B cell (primary cell): ENCODE measurements around the gene ABCA2. TPM values are rescaled to one million over a fixed set of nuclear protein-coding genes. Genes with fewer than 3 reads are reported as not detected.

Source experiments
- ATAC-seq: fragments of 200-7000 bp; cut with Tn5 transposase; one replicate; pipeline ENCODE4 v1.10.0; 2021; ENCODE audit warnings: low read depth, mild to moderate bottlenecking, moderate number of reproducible peaks, moderate library complexity
- CTCF ChIA-PET: fragments of 350-600 bp; sonication (Branson Sonifier 250); formaldehyde crosslinking; loops from one replicate; lab custom pipeline; 2021; ENCODE audit warnings: antibody characterized with exemption, inconsistent platforms; lab: Charles Lee
- POLR2A ChIA-PET: fragments of 350-600 bp; sonication (Branson Sonifier 250); formaldehyde crosslinking; loops from one replicate; lab custom pipeline; 2021; ENCODE audit warnings: antibody characterized with exemption; lab: Charles Lee
- DNase-seq: peaks from one replicate; pipeline ENCODE4 v3.0.0; 2013
- H2AFZ ChIP-seq: 2 replicates; pipeline ENCODE4 v1.6.1; 2012; ENCODE audit warnings: mild to moderate bottlenecking, low read depth, low read length; ENCODE audit not compliant: insufficient read depth, poor library complexity, severe bottlenecking
- H3K27ac ChIP-seq, 2 donors: 1 replicate in 1 of 2; 2 replicates in 1 of 2; pipeline ENCODE4 v1.5.1; 2012 to 2013; ENCODE audit warnings: low read length in 2 of 2, mild to moderate bottlenecking in 2 of 2, moderate library complexity in 1 of 2
- H3K27me3 ChIP-seq, 4 experiments: fragments of 200-600 bp in 1 of 4; sonication (generic) in 1 of 4; replicated peaks in 1 of 4; 1 replicate in 2 of 4; 2 replicates in 2 of 4; pipeline versions ENCODE4 v1.6.1 to v1.7.0; 2013 to 2016; ENCODE audit warnings: low read length in 3 of 4, mild to moderate bottlenecking in 2 of 4, mixed read lengths in 1 of 4, moderate library complexity in 1 of 4; ENCODE audit not compliant: insufficient read depth in 4 of 4, control insufficient read depth in 3 of 4; ENCODE audit errors: control extremely low read depth in 1 of 4
- H3K36me3 ChIP-seq, 2 experiments: replicated peaks in 1 of 2; 1 replicate in 1 of 2; 2 replicates in 1 of 2; pipeline versions ENCODE4 v1.6.1 to v1.7.1; 2013; ENCODE audit warnings: low read length in 1 of 2; ENCODE audit not compliant: insufficient read depth in 2 of 2, control insufficient read depth in 1 of 2; ENCODE audit errors: control extremely low read depth in 1 of 2, extremely low read depth in 1 of 2
- H3K4me1 ChIP-seq, 2 donors: fragments of 200-600 bp in 1 of 2; sonication (generic) in 1 of 2; 1 replicate in 1 of 2; 2 replicates in 1 of 2; pipeline versions ENCODE4 v1.5.1 to v1.6.1; 2013 to 2017; ENCODE audit warnings: low read length in 2 of 2; ENCODE audit not compliant: control insufficient read depth in 2 of 2, insufficient read depth in 2 of 2
- H3K4me2 ChIP-seq: replicated peaks from 2 replicates; pipeline ENCODE3; 2012; ENCODE audit warnings: mild to moderate bottlenecking, low read depth, low read length; ENCODE audit not compliant: poor library complexity, severe bottlenecking
- H3K4me3 ChIP-seq, 5 experiments: fragments of 200-600 bp in 1 of 5; sonication (generic) in 1 of 5; 1 replicate in 3 of 5; 2 replicates in 2 of 5; pipeline versions ENCODE4 v1.5.1 to v1.7.0; 2011 to 2016; ENCODE audit warnings: low read length in 4 of 5, mild to moderate bottlenecking in 4 of 5, low read depth in 2 of 5, control low read depth in 1 of 5, moderate library complexity in 1 of 5; ENCODE audit not compliant: insufficient read depth in 1 of 5; ENCODE audit errors: control extremely low read depth in 1 of 5, extremely low read depth in 1 of 5
- H3K79me2 ChIP-seq: fragments of 200-600 bp; sonication (generic); one replicate; pipeline ENCODE4 v1.6.0; 2016; ENCODE audit warnings: low read length; ENCODE audit not compliant: control insufficient read depth, insufficient read depth
- H3K9ac ChIP-seq: fragments of 200-600 bp; sonication (generic); 2 replicates; pipeline ENCODE4 v1.6.1; 2017; ENCODE audit warnings: mild to moderate bottlenecking, low read length, moderate library complexity
- H3K9me3 ChIP-seq, 3 donors: one replicate each; pipeline versions ENCODE4 v1.6.1 to v1.7.1; 2013; ENCODE audit warnings: low read length in 2 of 3; ENCODE audit not compliant: control insufficient read depth in 2 of 3, insufficient read depth in 1 of 3; ENCODE audit errors: control extremely low read depth in 1 of 3
- H4K20me1 ChIP-seq: 2 replicates; pipeline ENCODE4 v1.6.0; 2012; ENCODE audit warnings: mild to moderate bottlenecking, low read length; ENCODE audit not compliant: insufficient read depth, control insufficient read depth, poor library complexity, severe bottlenecking
- H3K27ac Mint-ChIP-seq: one replicate; pipeline ENCODE4 v1.8.0; 2021; ENCODE audit warnings: mixed read lengths
- H3K27me3 Mint-ChIP-seq: one replicate; pipeline ENCODE4 v1.8.0; 2021; ENCODE audit warnings: mixed read lengths
- H3K4me1 Mint-ChIP-seq: one replicate; pipeline ENCODE4 v1.8.0; 2021; ENCODE audit warnings: mixed read lengths
- H3K4me3 Mint-ChIP-seq: one replicate; pipeline ENCODE4 v1.8.0; 2021; ENCODE audit warnings: mixed read lengths
- H3K9me3 Mint-ChIP-seq: one replicate; pipeline ENCODE4 v1.8.0; 2022; ENCODE audit warnings: mixed read lengths; ENCODE audit not compliant: insufficient read depth
- EZH2 ChIP-seq: IDR thresholded peaks from 2 replicates; pipeline ENCODE4 v1.6.1; 2012; ENCODE audit warnings: borderline replicate concordance, low read depth, mild to moderate bottlenecking, moderate library complexity, low read length; ENCODE audit not compliant: insufficient read depth, poor library complexity, severe bottlenecking
- whole genome bisulfite sequencing: methylation state at CpG from one replicate; pipeline ENCODE4 v1.1.5; 2013; ENCODE audit warnings: missing lambda C conversion rate; ENCODE audit not compliant: insufficient coverage; 5-methylcytosine and 5-hydroxymethylcytosine counted together
- intact Hi-C: fragments of 100-400 bp; cut with micrococcal nuclease; formaldehyde crosslinking; loops from one replicate; pipeline ENCODE4 v1.10.0; 2022
- polyA plus RNA-seq: library from polyadenylated mRNA; depleted of rRNA; stranded (reverse); fragments of >200 nt; gene quantifications from 2 replicates; pipeline ENCODE4 v1.2.3, GENCODE V29; 2012
- total RNA-seq, 2 donors: library from RNA; stranded (reverse); fragments of 120-200 nt in 1 of 2; gene quantifications; 1 replicate in 1 of 2; 2 replicates in 1 of 2; pipeline versions ENCODE4 v1.2.3 to v1.2.4, GENCODE V29; 2013 to 2022
- TF ChIP-seq, protein P1 (sequence below): fragments of 200-600 bp; IDR thresholded peaks from one replicate; pipeline ENCODE4 v1.8.0; 2022; ENCODE audit warnings: antibody characterized with exemption, mild to moderate bottlenecking

Gene ABCA2
- total and polyA plus RNA-seq, 2 donors (not counting 1 experiment from before 2014, with no cell fraction given), result 30.7 to 61.1 TPM

- ATAC-seq (no peak), DNase-seq (no peak)
- ChIA-PET CTCF (no interaction called here), POLR2A (no interaction called here)
- no peaks in the 10 kb centered on the region for H3K9me3 Mint-ChIP-seq
- H3K27me3 ChIP-seq, result peaks cover 0 to 73% (median 17%) of the 10 kb centered on the region in 4 experiments
- no peak overlapping the region for H3K27ac Mint-ChIP-seq
- H3K79me2 ChIP-seq, result no peaks in the 10 kb centered on the region
- H4K20me1 ChIP-seq, result no peaks in the 10 kb centered on the region
- WGBS, result 41% methylated on average over 7 of the region's 9 CpGs
- TF ChIP-seq, protein P1, sequence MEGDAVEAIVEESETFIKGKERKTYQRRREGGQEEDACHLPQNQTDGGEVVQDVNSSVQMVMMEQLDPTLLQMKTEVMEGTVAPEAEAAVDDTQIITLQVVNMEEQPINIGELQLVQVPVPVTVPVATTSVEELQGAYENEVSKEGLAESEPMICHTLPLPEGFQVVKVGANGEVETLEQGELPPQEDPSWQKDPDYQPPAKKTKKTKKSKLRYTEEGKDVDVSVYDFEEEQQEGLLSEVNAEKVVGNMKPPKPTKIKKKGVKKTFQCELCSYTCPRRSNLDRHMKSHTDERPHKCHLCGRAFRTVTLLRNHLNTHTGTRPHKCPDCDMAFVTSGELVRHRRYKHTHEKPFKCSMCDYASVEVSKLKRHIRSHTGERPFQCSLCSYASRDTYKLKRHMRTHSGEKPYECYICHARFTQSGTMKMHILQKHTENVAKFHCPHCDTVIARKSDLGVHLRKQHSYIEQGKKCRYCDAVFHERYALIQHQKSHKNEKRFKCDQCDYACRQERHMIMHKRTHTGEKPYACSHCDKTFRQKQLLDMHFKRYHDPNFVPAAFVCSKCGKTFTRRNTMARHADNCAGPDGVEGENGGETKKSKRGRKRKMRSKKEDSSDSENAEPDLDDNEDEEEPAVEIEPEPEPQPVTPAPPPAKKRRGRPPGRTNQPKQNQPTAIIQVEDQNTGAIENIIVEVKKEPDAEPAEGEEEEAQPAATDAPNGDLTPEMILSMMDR, result no peak
- TF ChIP-seq EZH2, result no peak
- H2AFZ ChIP-seq, result no peak overlapping the region
- H3K4me1 ChIP-seq, result peaks cover 10 to 13% of the 10 kb centered on the region in 2 donors
- H3K4me2 ChIP-seq, result no peak overlapping the region
- H3K9ac ChIP-seq, result no peak overlapping the region
- intact Hi-C loops, result no loop called here
- no peak overlapping the region for H3K4me3 Mint-ChIP-seq
- H3K9me3 ChIP-seq, result peaks cover 0 to 11% (median 0%) of the 10 kb centered on the region in 3 donors
- no peak overlapping the region for H3K27ac ChIP-seq
- peaks cover 6% of the 10 kb centered on the region for H3K4me1 Mint-ChIP-seq
- no peak overlapping the region for H3K4me3 ChIP-seq
- H3K36me3 ChIP-seq, result no peaks in the 10 kb centered on the region
- H3K27me3 Mint-ChIP-seq, result peaks cover 26% of the 10 kb centered on the region
Measured at GRCh38 chr9:136983167-136983566, 44.9 kb downstream of the ABCA2 start.

DNA sequence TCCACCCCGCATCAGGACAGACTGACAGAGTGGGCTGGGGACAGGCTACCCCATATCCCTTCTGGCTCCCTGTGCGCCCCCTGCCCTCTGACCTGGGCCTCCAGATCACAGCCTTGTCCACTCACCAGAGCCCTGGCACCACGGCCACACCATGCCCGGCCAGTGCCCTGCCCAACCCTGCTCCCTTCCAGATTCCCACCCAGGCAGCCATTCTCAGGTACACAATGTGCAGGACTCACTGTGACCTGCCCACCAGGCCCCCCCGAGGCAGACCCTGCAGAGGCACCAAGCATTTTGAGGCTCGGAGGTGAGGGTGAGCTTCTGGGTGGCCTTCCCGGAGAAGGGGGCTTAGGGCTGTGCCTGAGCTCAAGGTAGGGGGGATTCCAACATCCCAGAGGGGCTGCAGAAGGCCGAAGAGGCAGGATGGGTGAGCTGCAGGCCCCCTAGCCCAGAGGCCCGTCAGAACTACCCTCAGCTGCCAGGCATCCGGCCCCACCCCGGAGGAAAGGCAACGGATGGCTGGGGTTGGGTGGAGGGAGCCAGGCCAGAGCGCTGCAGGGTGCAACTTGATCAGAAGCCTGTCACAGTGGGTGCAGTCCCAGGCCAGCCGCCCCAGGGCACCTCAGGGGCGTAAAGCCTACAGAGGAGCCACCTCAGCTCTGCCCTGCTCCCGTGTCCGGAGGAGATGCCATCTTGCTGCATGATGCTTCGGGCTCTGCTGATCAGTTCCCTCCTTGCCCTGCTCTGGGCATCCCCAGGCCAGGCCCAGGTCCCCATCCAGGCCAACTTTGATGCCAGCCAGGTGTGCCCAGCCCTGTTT, 45.6 kb downstream of the ABCA2 start, which contains the start of gene LCNL1:
LCNL1 (plus strand) TSS at position 762 of the 820 bp plus-strand sequence. CDS start 594 bp downstream, outside the sequence.
- no peak within 1 kb of the TSS for H3K4me3 Mint-ChIP-seq
- peaks cover 0 to 78% (median 17%) of the 10 kb centered on the region in 4 experiments for H3K27me3 ChIP-seq
- peaks cover 0 to 13% (median 0%) of the 10 kb centered on the region in 3 donors for H3K9me3 ChIP-seq
- ATAC-seq (no peak), DNase-seq (no peak)
- H2AFZ ChIP-seq, result no peak within 1 kb of the TSS
- H3K4me2 ChIP-seq, result no peak within 1 kb of the TSS
- ChIA-PET POLR2A (interaction anchor here (0.6 kb wide), 1 partner anchor 14 kb away, joined by 3 read pairs; no protein-coding TSS in a partner anchor), CTCF (no interaction called here)
- TF ChIP-seq, protein P1, result no peak
- TF ChIP-seq EZH2, result no peak
- peaks cover 7% of the 10 kb centered on the region for H3K4me1 Mint-ChIP-seq
- intact Hi-C loops, result no loop called here
- no peaks in the 10 kb centered on the region for H3K79me2 ChIP-seq
- H3K27me3 Mint-ChIP-seq, result peaks cover 21% of the 10 kb centered on the region
- H3K36me3 ChIP-seq, result no peaks in the 10 kb centered on the region
- H3K4me3 ChIP-seq, result no peak within 1 kb of the TSS
- H3K9me3 Mint-ChIP-seq, result no peaks in the 10 kb centered on the region
- H4K20me1 ChIP-seq, result no peaks in the 10 kb centered on the region
- no peak within 1 kb of the TSS for H3K27ac Mint-ChIP-seq
- WGBS, result 92% methylated on average over 18 of the region's 18 CpGs
- H3K4me1 ChIP-seq, result peaks cover 12 to 17% of the 10 kb centered on the region in 2 donors
- no peak within 1 kb of the TSS for H3K27ac ChIP-seq
- H3K9ac ChIP-seq, result no peak within 1 kb of the TSS
